Osteocyte (in vitro differentiated cells): ENCODE data around the gene STX10. TPM values are rescaled to one million over a fixed set of nuclear protein-coding genes. Genes with fewer than 3 reads are reported as not detected.
A peak's percentile ranks its signal among the peaks of the same experiment; 100 is the strongest.

Experiments used
- DNase-seq: peaks from one replicate; pipeline ENCODE4 v3.0.0; 2021; ENCODE audit warnings: mixed read lengths; ENCODE audit not compliant: unreplicated experiment; ENCODE audit errors: extremely low spot score
- H3K27ac Mint-ChIP-seq: one replicate; pipeline ENCODE4 v1.8.0; 2021; ENCODE audit warnings: mild to moderate bottlenecking, mixed read lengths; ENCODE audit not compliant: unreplicated experiment
- H3K27me3 Mint-ChIP-seq: one replicate; pipeline ENCODE4 v1.8.0; 2021; ENCODE audit warnings: mixed read lengths; ENCODE audit not compliant: unreplicated experiment
- H3K36me3 Mint-ChIP-seq: one replicate; pipeline ENCODE4 v1.8.0; 2021; ENCODE audit warnings: mixed read lengths; ENCODE audit not compliant: unreplicated experiment
- H3K4me1 Mint-ChIP-seq: one replicate; pipeline ENCODE4 v1.8.0; 2021; ENCODE audit warnings: mixed read lengths; ENCODE audit not compliant: unreplicated experiment
- H3K4me3 Mint-ChIP-seq: one replicate; pipeline ENCODE4 v1.8.0; 2021; ENCODE audit warnings: mild to moderate bottlenecking, moderate library complexity, mixed read lengths; ENCODE audit not compliant: unreplicated experiment
- H3K9me3 Mint-ChIP-seq: one replicate; pipeline ENCODE4 v1.8.0; 2021; ENCODE audit warnings: mixed read lengths; ENCODE audit not compliant: unreplicated experiment
- CTCF ChIP-seq: fragments of 200-600 bp; sonication (generic); IDR thresholded peaks from 2 replicates; pipeline ENCODE4 v1.5.0; 2021; ENCODE audit warnings: antibody characterized with exemption, mild to moderate bottlenecking, moderate library complexity
- total RNA-seq: library from RNA; stranded (reverse); gene quantifications from 2 replicates; pipeline ENCODE4 v1.2.1, GENCODE V29; 2021

Gene STX10
- total RNA-seq, 1 donor from 2014 or later = 50.5 TPM

GRCh38 chr19:13127811-13128575, 22.2 kb downstream of the STX10 start:
- Mint-ChIP-seq H3K4me3 (no peak overlapping the region), H3K27ac (peak overlapping the region; percentile 25), H3K9me3 (no peaks in the 10 kb centered on the region), H3K36me3 (no peaks in the 10 kb centered on the region), H3K27me3 (no peaks in the 10 kb centered on the region), H3K4me1 (no peaks in the 10 kb centered on the region)
- no peak for DNase-seq
- TF ChIP-seq CTCF = no peak

GRCh38 chr19:13127051-13127450, 23.1 kb downstream of the STX10 start:
- H3K9me3 Mint-ChIP-seq = no peaks in the 10 kb centered on the region
- no peaks in the 10 kb centered on the region for H3K27me3 Mint-ChIP-seq
- no peaks in the 10 kb centered on the region for H3K36me3 Mint-ChIP-seq
- TF ChIP-seq CTCF = no peak
- H3K4me3 Mint-ChIP-seq = no peak overlapping the region
- DNase-seq = no peak
- H3K27ac Mint-ChIP-seq = no peak overlapping the region
- peaks cover 7% of the 10 kb centered on the region for H3K4me1 Mint-ChIP-seq

- Mint-ChIP-seq H3K36me3 (no peaks in the 10 kb centered on the region), H3K27me3 (no peaks in the 10 kb centered on the region), H3K4me3 (no peak overlapping the region), H3K4me1 (peaks cover 36% of the 10 kb centered on the region), H3K9me3 (no peaks in the 10 kb centered on the region), H3K27ac (peak overlapping the region; percentile 37)
- no peak for TF ChIP-seq CTCF
- DNase-seq = no peak
These were observed 26.9 kb downstream of the STX10 start for GRCh38 chr19:13122980-13123957.

- no peak for DNase-seq
- no peaks in the 10 kb centered on the region for H3K9me3 Mint-ChIP-seq
- H3K4me3 Mint-ChIP-seq = no peak overlapping the region
- no peaks in the 10 kb centered on the region for H3K27me3 Mint-ChIP-seq
- peaks cover 39% of the 10 kb centered on the region for H3K4me1 Mint-ChIP-seq
- H3K36me3 Mint-ChIP-seq = no peaks in the 10 kb centered on the region
- TF ChIP-seq CTCF = no peak
- peak overlapping the region; percentile 89 for H3K27ac Mint-ChIP-seq
These were observed 27.8 kb downstream of the STX10 start for GRCh38 chr19:13122275-13122878.
